Panc1 (cell line): ENCODE data around the gene CD46. TPM values are rescaled to one million over a fixed set of nuclear protein-coding genes. Genes with fewer than 3 reads are reported as not detected.

Experiments
- ATAC-seq: fragments of 200-7000 bp; cut with Tn5 transposase; 2 replicates; pipeline ENCODE4 v1.9.1; 2020; ENCODE audit warnings: mild to moderate bottlenecking, moderate library complexity
- BruUV-seq: library from RNA; stranded (reverse); fragments of 400-500 nt; replicated peaks from 2 replicates; lab custom pipeline; 2021; lab: Mats Ljungman, UMichigan
- CTCF ChIA-PET: fragments of 300-600 bp; sonication (Branson Sonifier 250); formaldehyde crosslinking; loops from one replicate; lab custom pipeline; 2022; ENCODE audit warnings: antibody characterized with exemption; lab: Charles Lee
- POLR2A ChIA-PET: fragments of 300-600 bp; sonication (Branson Sonifier 250); formaldehyde crosslinking; loops from one replicate; lab custom pipeline; 2022; ENCODE audit warnings: antibody characterized with exemption; lab: Charles Lee
- DNase-seq: peaks from one replicate; pipeline ENCODE4 v3.0.0-alpha.2; 2010; ENCODE audit warnings: low read depth, low spot score
- H3K27ac ChIP-seq: 2 replicates; pipeline ENCODE4 v1.5.1; 2011; ENCODE audit warnings: mild to moderate bottlenecking, low read length, inconsistent platforms
- H3K27me3 ChIP-seq: fragments of 200-500 bp; sonication (Bioruptor generic); 2 replicates; pipeline ENCODE4 v1.6.0; 2014; ENCODE audit warnings: low read length, inconsistent platforms; ENCODE audit not compliant: control insufficient read depth, insufficient read depth
- H3K36me3 ChIP-seq: fragments of 200-500 bp; sonication (Bioruptor generic); 2 replicates; pipeline ENCODE4 v1.5.1; 2014; ENCODE audit warnings: inconsistent platforms, mild to moderate bottlenecking, low read length, moderate library complexity; ENCODE audit not compliant: control insufficient read depth, insufficient read depth
- H3K4me1 ChIP-seq: 2 replicates; pipeline ENCODE4 v1.5.1; 2011; ENCODE audit warnings: inconsistent platforms, mild to moderate bottlenecking, low read length, moderate library complexity; ENCODE audit not compliant: control insufficient read depth, insufficient read depth
- H3K4me3 ChIP-seq, 2 experiments: 2 replicates each; pipeline ENCODE4 v1.5.1; 2011 to 2012; ENCODE audit warnings: low read depth in 2 of 2, low read length in 2 of 2, mild to moderate bottlenecking in 2 of 2, inconsistent platforms in 1 of 2, moderate library complexity in 1 of 2
- H3K9me3 ChIP-seq: fragments of 200-500 bp; sonication (Bioruptor generic); 2 replicates; pipeline ENCODE4 v1.5.1; 2014; ENCODE audit warnings: low read depth, mild to moderate bottlenecking, inconsistent platforms, low read length, moderate library complexity; ENCODE audit not compliant: control insufficient read depth, insufficient read depth
- POLR2AphosphoS5 ChIP-seq: IDR thresholded peaks from 2 replicates; pipeline ENCODE4 v1.6.1; 2012; ENCODE audit warnings: mild to moderate bottlenecking, low read depth, low read length, moderate library complexity
- TCF7L2 ChIP-seq: IDR thresholded peaks from 2 replicates; pipeline ENCODE4 v1.6.1; 2011; ENCODE audit warnings: mild to moderate bottlenecking, low read depth, low read length, inconsistent platforms
- in situ Hi-C: cut with HindIII; loops from 2 replicates; pipeline ENCODE4 v1.10.0; 2016; ENCODE audit warnings: low sequenced_read_pairs, low pct_unique_long_range_greater_than_20kb
- intact Hi-C: fragments of 100-400 bp; cut with micrococcal nuclease; formaldehyde crosslinking; loops from one replicate; pipeline ENCODE4 v1.10.0; 2022; ENCODE audit not compliant: unreplicated experiment
- total RNA-seq: library from RNA; stranded (reverse); gene quantifications from one replicate; pipeline ENCODE4 v1.2.1, GENCODE V29; 2021; ENCODE audit not compliant: unreplicated experiment
- TF ChIP-seq, protein P1 (sequence below), 2 experiments: IDR thresholded peaks; 2 replicates each; pipeline ENCODE4 v1.6.1; 2011 to 2012; ENCODE audit warnings: low read depth in 2 of 2, control low read depth in 1 of 2, low read length in 1 of 2, mild to moderate bottlenecking in 1 of 2, moderate library complexity in 1 of 2; ENCODE audit not compliant: insufficient read depth in 1 of 2

CD46 gene
- total RNA-seq, 1 experiment from 2014 or later: 128 TPM

DNA sequence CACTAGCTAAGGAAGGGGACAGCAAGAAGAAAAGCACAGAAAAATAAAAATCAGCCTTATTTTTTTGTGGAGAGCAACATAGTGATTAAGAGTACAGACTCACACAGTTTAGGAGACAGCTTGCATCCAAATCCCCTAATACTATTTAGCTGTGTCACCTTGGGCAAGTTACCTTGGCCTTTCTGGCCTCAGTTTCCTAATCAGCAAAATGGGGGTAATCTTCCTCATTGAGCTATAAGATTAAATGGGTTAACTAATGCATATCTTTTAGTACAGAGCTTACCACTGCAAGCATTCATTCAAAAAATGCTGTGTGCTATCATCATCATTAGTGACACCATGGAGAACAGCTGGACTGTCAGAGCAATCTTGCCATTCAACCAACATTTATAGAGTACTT lies 77.7 kb downstream of the CD46 start:
- no peaks in the 10 kb centered on the region for H3K9me3 ChIP-seq
- BruUV-seq: no TSS peak
- H3K4me1 ChIP-seq: peaks cover 26% of the 10 kb centered on the region
- POLR2A ChIA-PET: no interaction called here
- intact Hi-C loops: loop anchor here (2.0 kb wide), 1 partner anchor 133 kb away; no protein-coding TSS in a partner anchor
- in situ Hi-C loops: no loop called here
- H3K27ac ChIP-seq: no peak overlapping the region
- no peaks in the 10 kb centered on the region for H3K36me3 ChIP-seq
- no peak for TF ChIP-seq POLR2AphosphoS5
- CTCF ChIA-PET: interaction anchor here (1.1 to 1.9 kb wide), 2 partner anchors 56 to 134 kb away, joined by 4 to 6 read pairs; no protein-coding TSS in a partner anchor
- H3K4me3 ChIP-seq: no peak overlapping the region
- ATAC-seq (no peak), DNase-seq (no peak)
- no peaks in the 10 kb centered on the region for H3K27me3 ChIP-seq

DNA sequence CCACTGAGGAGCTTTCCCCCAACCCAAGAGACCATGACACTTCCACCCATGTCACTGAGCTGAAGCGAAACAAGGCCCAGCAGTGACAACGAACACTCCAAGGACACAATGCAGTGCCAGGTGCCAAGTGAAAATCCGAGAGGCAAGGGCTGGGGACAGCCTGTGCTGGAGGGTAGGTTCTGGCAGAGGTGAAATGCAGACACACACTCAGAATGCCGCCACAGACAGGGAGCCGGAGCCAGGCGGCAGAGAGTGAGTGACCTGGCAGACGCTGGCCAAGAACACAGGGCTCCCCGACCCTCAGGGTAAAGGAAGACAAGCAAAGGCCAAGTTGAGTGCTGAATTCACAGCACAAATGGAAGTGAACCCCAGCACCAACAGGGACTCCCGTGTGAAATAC lies 78.9 kb downstream of the CD46 start:
- ChIA-PET CTCF (no interaction called here), POLR2A (no interaction called here)
- Histone ChIP-seq H3K27ac (no peak overlapping the region), H3K36me3 (no peaks in the 10 kb centered on the region), H3K4me3 (no peak overlapping the region), H3K9me3 (no peaks in the 10 kb centered on the region), H3K27me3 (no peaks in the 10 kb centered on the region), H3K4me1 (peaks cover 15% of the 10 kb centered on the region)
- in situ Hi-C loops (no loop called here), intact Hi-C loops (no loop called here)
- BruUV-seq: no TSS peak
- no peak for ATAC-seq
- TF ChIP-seq POLR2AphosphoS5 (no peak), TCF7L2 (no peak)
- TF ChIP-seq, protein P1, sequence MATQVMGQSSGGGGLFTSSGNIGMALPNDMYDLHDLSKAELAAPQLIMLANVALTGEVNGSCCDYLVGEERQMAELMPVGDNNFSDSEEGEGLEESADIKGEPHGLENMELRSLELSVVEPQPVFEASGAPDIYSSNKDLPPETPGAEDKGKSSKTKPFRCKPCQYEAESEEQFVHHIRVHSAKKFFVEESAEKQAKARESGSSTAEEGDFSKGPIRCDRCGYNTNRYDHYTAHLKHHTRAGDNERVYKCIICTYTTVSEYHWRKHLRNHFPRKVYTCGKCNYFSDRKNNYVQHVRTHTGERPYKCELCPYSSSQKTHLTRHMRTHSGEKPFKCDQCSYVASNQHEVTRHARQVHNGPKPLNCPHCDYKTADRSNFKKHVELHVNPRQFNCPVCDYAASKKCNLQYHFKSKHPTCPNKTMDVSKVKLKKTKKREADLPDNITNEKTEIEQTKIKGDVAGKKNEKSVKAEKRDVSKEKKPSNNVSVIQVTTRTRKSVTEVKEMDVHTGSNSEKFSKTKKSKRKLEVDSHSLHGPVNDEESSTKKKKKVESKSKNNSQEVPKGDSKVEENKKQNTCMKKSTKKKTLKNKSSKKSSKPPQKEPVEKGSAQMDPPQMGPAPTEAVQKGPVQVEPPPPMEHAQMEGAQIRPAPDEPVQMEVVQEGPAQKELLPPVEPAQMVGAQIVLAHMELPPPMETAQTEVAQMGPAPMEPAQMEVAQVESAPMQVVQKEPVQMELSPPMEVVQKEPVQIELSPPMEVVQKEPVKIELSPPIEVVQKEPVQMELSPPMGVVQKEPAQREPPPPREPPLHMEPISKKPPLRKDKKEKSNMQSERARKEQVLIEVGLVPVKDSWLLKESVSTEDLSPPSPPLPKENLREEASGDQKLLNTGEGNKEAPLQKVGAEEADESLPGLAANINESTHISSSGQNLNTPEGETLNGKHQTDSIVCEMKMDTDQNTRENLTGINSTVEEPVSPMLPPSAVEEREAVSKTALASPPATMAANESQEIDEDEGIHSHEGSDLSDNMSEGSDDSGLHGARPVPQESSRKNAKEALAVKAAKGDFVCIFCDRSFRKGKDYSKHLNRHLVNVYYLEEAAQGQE (IDR thresholded peaks at IDR 0.05; ENCODE audit: insufficient read depth in 1 of 2, low read depth in 2 of 2, low read length in 1 of 2): no peak
- no peak for DNase-seq

DNA sequence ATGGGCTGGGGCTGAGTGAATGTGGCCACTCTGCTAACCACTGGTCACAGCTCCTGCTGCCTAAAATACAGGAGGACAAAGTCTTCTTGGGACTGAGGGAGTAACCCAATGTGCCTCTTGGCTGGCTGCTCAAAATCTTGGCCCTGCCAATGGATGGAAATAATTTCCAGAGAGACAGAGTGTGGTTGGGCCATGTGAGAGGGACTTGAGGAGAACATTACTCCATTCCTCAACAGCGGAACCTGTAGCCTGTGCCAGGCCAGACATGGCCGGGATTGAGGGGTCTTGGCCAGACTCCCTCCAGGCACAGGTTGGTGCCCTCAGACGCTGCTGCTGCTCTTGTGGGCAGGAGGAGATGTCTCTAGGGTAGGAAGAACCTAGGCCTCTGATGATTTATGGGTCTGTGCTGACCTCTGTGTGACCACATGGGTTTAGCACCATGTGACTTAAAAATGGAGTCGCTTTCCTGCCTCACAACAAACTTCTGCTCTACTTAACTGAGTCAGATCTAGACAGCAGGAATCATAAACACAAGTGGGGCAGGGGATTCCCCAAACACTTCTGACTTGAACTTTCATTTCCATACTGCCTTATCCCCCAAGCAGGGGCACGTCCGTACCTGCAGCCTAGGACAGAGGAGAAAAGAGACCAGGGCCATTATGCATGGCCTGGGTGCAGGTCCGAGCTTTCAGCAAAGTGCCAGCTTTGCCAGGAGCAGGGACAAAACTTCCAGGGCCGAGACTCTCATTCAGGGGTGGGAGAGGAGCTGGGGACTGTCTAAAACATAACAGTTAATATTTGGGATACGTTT lies 79.9 kb downstream of the CD46 start:
- intact Hi-C loops: no loop called here
- ATAC-seq: no peak
- H3K27me3 ChIP-seq: no peaks in the 10 kb centered on the region

More for the DNA sequence above, 79.9 kb downstream of the CD46 start:
- BruUV-seq: no TSS peak
- H3K9me3 ChIP-seq: no peaks in the 10 kb centered on the region
- no peak overlapping the region for H3K27ac ChIP-seq
- H3K36me3 ChIP-seq: no peaks in the 10 kb centered on the region
- H3K4me1 ChIP-seq: peaks cover 7% of the 10 kb centered on the region
- no peak overlapping the region for H3K4me3 ChIP-seq
- CTCF ChIA-PET: no interaction called here
- TF ChIP-seq POLR2AphosphoS5: no peak
- TF ChIP-seq, protein P1 (IDR thresholded peaks at IDR 0.05; ENCODE audit: insufficient read depth in 1 of 2, low read depth in 2 of 2, low read length in 1 of 2): no peak
- in situ Hi-C loops: no loop called here
- DNase-seq: no peak
- POLR2A ChIA-PET: no interaction called here
